Stimulated activated CD4-positive, alpha-beta T cell treated with anti-CD3 and anti-CD28 coated beads, Interleukin-1b, Interleukin-23, amount 100 ng/mL, for 4 hours (primary cell): ENCODE data around the gene GAN.

Experiments
- DNase-seq, 2 donors: peaks; one replicate each; pipeline ENCODE4 v3.0.0-alpha.2; 2020; ENCODE audit warnings: low read depth in 2 of 2

Gene GAN

DNA sequence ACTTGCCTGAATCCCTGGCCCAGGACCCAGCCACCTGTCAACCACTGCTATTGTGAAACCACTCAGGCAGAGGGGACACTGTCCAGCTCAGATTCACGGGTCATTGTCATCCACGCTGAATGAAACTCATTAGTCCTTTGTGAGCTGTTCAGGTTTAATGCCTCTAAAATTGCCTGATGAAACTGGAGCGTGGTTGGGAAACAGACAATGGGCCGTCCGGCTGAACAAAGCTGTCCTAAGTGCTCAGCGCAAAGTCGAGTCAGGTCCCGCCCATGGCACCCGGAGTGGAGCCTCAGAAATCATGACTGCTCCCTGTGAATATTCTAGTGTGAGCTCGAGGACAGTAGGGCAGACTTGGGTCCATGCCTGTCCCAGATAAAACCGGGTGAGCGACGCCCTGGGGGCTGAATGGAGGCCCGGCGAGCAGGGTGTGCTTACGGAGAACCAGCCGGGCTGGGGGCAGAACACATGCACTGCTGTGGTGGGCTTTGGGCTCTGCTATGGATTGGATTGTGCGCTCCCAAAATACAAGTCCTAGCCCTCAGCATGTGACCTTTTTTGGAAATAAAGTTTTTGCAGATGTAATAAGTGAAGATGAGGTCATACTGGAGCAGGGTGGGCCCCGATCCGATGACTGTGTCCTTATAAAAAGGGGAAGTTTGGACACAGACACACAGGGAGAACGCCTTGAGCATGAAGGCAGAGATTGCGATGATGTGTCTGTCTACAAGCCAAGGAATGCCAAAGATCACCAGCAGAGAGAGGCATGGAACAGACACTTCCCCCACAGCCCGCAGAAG, 117.0 kb downstream of the GAN start:
- DNase-seq, result no peak

DNA sequence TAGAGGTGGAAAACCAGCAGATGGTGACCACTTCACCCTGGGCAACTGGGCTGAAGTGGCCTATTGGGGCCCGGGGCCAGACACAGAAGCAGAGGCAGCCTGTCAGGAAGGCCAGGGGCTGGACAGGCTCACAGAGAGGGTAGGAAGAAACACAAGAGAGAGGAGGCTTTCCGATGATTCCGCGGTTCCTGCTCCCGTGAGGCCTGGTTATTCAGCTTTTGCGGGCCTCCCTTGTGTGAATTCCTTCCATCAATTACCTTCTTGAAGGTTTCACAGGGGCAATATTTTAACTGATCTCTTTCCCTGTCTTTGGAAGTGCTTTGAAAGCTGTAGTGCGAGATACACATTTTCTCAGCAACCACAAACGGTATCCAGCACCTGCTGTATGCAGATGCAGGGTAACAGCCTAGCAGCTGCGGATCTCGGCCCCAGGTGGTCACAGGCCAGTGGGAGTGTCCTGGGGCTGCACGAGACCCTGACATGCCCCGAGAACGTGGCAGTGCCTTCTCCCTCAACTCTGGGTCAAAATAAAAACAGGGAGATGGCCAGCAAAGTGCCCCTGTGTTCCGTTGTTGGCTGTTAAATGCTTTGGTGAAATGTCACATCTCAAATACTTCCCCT, 118.3 kb downstream of the GAN start:
- no peak for DNase-seq

DNA sequence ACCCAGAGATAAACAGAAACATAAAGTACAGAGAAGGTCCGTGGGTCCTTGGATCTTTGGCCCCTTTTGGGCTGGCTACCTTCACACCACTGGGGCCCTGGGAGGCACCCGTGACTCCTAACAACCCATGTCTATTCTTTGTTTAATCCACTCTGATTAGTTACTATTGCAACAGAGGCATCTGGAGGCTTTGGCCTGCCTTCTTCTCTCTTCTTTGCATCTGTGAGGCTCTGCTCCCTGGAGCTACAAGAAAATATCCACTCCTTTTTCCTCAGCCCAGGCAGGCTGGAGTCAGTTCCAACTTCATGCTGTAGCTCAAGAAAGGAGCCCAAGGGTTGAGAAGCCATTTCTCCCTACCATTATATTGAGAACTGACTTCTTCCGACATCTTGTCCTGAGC, 120.3 kb downstream of the GAN start:
- no peak for DNase-seq

DNA sequence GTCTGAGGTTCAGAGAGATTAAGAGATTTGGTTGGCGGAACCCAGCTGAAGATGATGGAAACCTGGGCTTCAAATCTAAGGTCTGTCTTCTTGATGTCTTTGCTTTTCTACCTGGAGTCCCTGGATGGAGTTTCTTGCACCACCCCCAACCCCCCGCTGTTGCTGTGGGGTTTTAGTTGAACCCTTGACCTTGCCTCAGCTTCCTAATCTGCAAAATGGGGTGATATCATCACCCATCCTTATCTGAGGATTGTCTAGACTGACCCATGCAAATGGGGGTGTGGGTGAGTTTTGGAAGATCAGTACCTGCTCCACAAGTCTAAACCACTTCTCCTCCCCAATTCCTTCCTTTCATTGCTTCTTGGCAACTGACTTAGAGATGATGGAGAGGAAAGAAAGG, 120.8 kb downstream of the GAN start:
- DNase-seq, result no peak

DNA sequence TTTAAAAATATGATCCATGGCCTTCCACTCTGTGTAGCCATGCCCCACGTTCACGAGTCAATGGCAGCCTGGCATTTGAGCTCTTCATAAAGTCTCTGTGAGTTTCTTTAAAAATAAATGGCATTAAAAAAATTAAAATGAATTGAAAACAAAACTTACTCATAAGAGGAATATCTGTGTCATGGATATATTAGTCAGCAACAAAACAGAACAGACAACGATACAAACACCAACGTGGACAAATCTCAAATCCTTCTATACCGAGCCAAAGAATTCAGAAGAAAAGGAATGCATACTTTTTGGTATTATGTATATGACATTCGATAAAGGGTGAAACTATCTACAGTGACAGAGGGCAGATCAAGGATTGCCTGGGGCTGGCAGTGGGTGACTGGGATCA, 121.6 kb downstream of the GAN start:
- no peak for DNase-seq

DNA sequence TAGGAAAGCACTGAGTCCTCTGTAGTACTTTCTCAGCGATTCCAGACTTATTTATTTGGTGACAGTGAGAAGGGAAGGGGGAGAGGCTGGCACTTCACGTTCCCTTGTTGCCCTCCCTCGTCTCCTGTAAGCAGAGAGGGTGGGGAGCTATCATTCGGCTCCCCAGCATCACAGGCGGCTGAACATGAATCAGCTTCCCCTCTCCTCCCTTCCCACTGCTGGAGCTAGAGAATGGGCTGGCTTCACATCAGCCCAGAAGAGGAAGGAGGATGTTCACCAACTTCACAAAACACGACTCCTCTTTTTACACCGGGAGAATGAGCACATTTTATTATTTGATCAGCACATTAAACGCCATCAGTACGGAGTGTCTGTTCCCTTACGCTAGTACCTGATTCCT, 123.1 kb downstream of the GAN start:
- DNase-seq, result no peak
